Coronary artery (tissue), 2 donors: ENCODE data around the gene DRC1.

Experiments used
- DNase-seq: peaks from one replicate; pipeline ENCODE4 v3.0.0-alpha.2; 2017; ENCODE audit warnings: low spot score
- H3K27ac ChIP-seq, 2 donors: fragments of 200-600 bp; sonication (generic); one replicate each; pipeline ENCODE4 v1.5.1; 2016 to 2019
- H3K4me3 ChIP-seq: fragments of 200-600 bp; sonication (generic); 2 replicates; pipeline ENCODE4 v1.5.1; 2016; ENCODE audit warnings: mild to moderate bottlenecking, moderate library complexity
- CTCF ChIP-seq: fragments of 200-600 bp; sonication (generic); IDR thresholded peaks from one replicate; pipeline ENCODE4 v1.5.1; 2019; ENCODE audit warnings: antibody characterized with exemption

DRC1 gene

DNA sequence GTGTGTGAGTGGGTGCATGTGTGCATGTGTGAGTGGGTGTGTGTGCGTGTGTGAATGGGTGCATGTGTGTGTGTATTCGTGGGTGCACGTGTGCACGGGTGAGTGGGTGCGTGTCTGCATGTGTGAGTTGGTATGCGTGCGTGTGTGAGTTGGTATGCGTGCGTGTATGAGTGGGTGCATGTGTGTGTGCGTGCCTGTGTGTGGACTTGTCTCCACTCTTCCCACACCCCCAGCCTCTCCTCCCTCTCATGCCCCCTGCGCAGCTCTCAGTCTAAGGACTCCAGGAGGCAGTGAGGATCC lies 81.3 kb downstream of the DRC1 start:
- no peak for DNase-seq
- Histone ChIP-seq H3K4me3 (no peak overlapping the region), H3K27ac (no peak overlapping the region)
- no peak for TF ChIP-seq CTCF

DNA sequence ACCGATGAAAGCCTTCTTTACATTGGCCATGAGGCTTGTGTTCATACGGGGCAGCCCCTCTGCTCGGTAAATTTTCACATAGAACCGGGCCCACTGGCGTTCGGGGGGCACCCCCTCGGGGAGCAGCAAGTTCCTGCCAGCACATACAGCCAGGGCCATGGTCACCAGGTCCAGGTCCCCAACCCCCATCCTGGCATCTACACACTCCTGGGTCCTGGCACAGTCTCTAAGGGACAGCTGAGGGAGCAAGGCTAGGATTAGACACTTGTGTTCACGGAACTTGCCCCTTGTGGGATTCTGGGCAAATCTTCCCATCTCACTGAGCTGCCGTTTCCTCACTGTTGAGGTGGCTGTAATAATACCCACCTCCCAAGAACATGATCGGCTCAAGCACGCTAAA lies 81.8 kb downstream of the DRC1 start:
- no peak for DNase-seq
- TF ChIP-seq CTCF = no peak
- no peak overlapping the region for H3K4me3 ChIP-seq
- no peak overlapping the region for H3K27ac ChIP-seq

- no peak for DNase-seq
- Histone ChIP-seq H3K27ac (no peak overlapping the region), H3K4me3 (no peak overlapping the region)
- TF ChIP-seq CTCF = no peak
Measured at GRCh38 chr2:26483957-26484565, 82.3 kb downstream of the DRC1 start.

GRCh38 chr2:26484579-26484978 lies 82.9 kb downstream of the DRC1 start:
- no peak overlapping the region for H3K27ac ChIP-seq
- H3K4me3 ChIP-seq = no peak overlapping the region
- no peak for DNase-seq
- no peak for TF ChIP-seq CTCF

DNA sequence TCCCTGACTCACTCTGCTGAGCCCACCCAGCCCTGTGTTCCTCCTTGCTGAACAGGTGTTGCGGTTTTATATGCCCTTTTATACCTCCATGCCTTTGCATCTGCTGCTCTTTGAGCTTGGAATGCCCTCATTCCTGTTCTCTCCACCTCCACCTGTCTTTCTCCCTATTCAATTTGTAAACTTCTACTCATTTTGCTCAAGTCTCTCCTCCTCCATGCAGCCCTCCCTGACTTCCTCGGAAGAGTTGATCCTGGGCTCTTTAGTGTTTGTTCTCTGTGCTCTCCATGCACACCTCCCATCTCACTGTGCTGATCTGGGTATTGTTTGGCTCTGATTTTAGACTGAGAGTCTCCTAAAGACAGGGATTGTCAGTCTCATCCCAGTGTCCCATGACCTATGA lies 83.4 kb downstream of the DRC1 start:
- no peak for TF ChIP-seq CTCF
- Histone ChIP-seq H3K4me3 (no peak overlapping the region), H3K27ac (no peak overlapping the region)
- no peak for DNase-seq

DNA sequence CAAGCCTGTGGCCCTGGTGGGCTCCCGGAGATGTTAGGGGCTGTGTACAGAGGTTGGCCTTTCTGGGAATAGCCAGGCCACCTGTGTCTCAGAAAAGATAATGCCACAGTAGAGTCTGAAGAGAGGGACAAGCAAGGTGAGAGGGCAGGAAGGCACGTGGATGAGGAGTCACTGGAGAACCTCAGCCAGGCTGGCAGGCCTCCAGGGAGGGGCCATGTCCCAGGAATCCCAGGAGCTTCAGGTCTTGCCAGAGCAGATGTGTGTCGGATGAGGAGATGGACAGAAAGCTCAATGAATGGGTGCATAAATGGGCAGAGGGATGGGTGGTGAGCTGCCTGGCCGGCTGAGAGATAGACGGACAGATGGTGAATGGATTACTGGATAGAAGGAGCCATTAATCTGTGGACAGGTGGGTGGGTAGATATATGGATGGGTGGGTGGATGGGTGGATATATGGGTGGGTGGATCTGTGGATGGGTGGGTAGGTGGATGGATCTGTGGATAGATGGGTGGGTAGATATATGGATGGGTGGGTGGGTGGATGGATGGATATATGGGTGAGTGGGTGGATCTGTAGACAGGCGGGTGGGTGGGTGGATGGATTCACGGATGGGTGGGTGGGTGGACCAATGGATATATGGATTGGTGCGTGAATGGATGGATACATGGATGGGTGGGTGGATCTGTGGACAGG lies 84.2 kb downstream of the DRC1 start:
- no peak overlapping the region for H3K27ac ChIP-seq
- TF ChIP-seq CTCF = no peak
- DNase-seq = no peak
- no peak overlapping the region for H3K4me3 ChIP-seq

- DNase-seq = no peak
- Histone ChIP-seq H3K4me3 (no peak overlapping the region), H3K27ac (no peak overlapping the region)
- TF ChIP-seq CTCF = no peak
Measured at GRCh38 chr2:26486789-26487188, 85.1 kb downstream of the DRC1 start.
